ENCODE measurements around the gene ZNF100.
A peak's percentile ranks its signal among the peaks of the same experiment; 100 is the strongest.

Gene ZNF100

DNA sequence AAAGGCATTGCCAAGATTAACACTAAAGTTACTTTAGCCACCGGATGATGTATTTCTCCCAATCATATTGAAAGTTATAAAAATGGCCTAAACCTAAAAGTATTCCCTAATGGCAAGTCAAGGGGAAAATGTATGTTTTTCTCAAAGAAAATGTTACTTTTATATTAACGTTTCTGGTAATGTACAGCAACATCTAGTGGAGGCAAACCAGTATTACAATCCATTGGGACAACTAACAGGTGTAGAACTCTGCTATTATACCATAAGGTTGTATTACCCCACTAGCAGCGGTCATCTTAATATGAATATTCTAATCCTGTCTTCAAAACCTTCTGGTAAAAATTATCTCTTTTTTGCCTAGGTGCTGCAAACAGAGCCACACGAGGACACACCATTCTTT is 69.2 kb downstream of the ZNF100 start:
- H4K8ac ChIP-seq (ENCODE audit: low read length), result no peak overlapping the region
- no peak overlapping the region for H3K4me3 ChIP-seq (ENCODE audit: insufficient read depth in 1 of 2, low read depth in 1 of 2, low read length in 2 of 2)
- no peaks in the 10 kb centered on the region for H3K79me1 ChIP-seq (replicated peaks; ENCODE audit: low read length, poor library complexity, severe bottlenecking)
- no peak overlapping the region for H3K18ac ChIP-seq (ENCODE audit: low read depth in 1 of 2, low read length in 2 of 2)
- H3K4ac ChIP-seq (ENCODE audit: low read depth in 1 of 2, low read length in 2 of 2), result no peak overlapping the region
- H3K4me1 ChIP-seq (ENCODE audit: control insufficient read depth, insufficient read depth, low read depth, low read length), result no peaks in the 10 kb centered on the region
- no peak overlapping the region for H2AFZ ChIP-seq (ENCODE audit: low read depth, low read length)
- no peak overlapping the region for H3K4me2 ChIP-seq (ENCODE audit: low read length, poor library complexity, severe bottlenecking)
- no peak overlapping the region for H4K91ac ChIP-seq (ENCODE audit: low read length)
- H2BK120ac ChIP-seq (ENCODE audit: low read depth, low read length), result no peak overlapping the region
- H2AK5ac ChIP-seq (ENCODE audit: low read length, severe bottlenecking), result no peak overlapping the region
- no peak overlapping the region for H3K9ac ChIP-seq (ENCODE audit: low read length)
- no peak overlapping the region for H2BK12ac ChIP-seq (ENCODE audit: low read length in 2 of 2)
- peaks cover 13% of the 10 kb centered on the region for H3K9me3 ChIP-seq (ENCODE audit: control insufficient read depth, low read length)
- H3K14ac ChIP-seq (ENCODE audit: low read length in 2 of 2), result no peak overlapping the region
- H2BK15ac ChIP-seq (ENCODE audit: low read depth, poor library complexity, severe bottlenecking), result no peak overlapping the region
- H2BK5ac ChIP-seq (ENCODE audit: low read depth, low read length, poor library complexity, severe bottlenecking), result no peak overlapping the region
- H3K27ac ChIP-seq (ENCODE audit: low read length, poor library complexity, severe bottlenecking), result no peak overlapping the region
- no peaks in the 10 kb centered on the region for H3K36me3 ChIP-seq (ENCODE audit: control insufficient read depth in 1 of 2, insufficient read depth in 2 of 2, low read depth in 1 of 2, low read length in 2 of 2)
- WGBS, result 20% methylated on average over 2 of the region's 4 CpGs
- no peak overlapping the region for H3K23ac ChIP-seq (ENCODE audit: low read length in 2 of 2)
- peak; percentile 1 for DNase-seq
- no peaks in the 10 kb centered on the region for H3K27me3 ChIP-seq (ENCODE audit: control insufficient read depth in 1 of 2, insufficient read depth in 1 of 2, low read length in 2 of 2)

GRCh38 chr19:21697698-21698097 is 69.7 kb downstream of the ZNF100 start:
- Histone ChIP-seq H2BK12ac (ENCODE audit: low read length in 2 of 2) (no peak overlapping the region), H4K91ac (ENCODE audit: low read length) (no peak overlapping the region), H3K23ac (ENCODE audit: low read length in 2 of 2) (no peak overlapping the region), H3K79me1 (replicated peaks; ENCODE audit: low read length, poor library complexity, severe bottlenecking) (no peaks in the 10 kb centered on the region), H4K8ac (ENCODE audit: low read length) (no peak overlapping the region), H3K27ac (ENCODE audit: low read length, poor library complexity, severe bottlenecking) (no peak overlapping the region), H3K36me3 (ENCODE audit: control insufficient read depth in 1 of 2, insufficient read depth in 2 of 2, low read depth in 1 of 2, low read length in 2 of 2) (no peaks in the 10 kb centered on the region), H3K9me3 (ENCODE audit: control insufficient read depth, low read length) (peaks cover 18% of the 10 kb centered on the region), H3K9ac (ENCODE audit: low read length) (no peak overlapping the region), H2BK15ac (ENCODE audit: low read depth, poor library complexity, severe bottlenecking) (no peak overlapping the region), H2AK5ac (ENCODE audit: low read length, severe bottlenecking) (no peak overlapping the region), H2BK5ac (ENCODE audit: low read depth, low read length, poor library complexity, severe bottlenecking) (no peak overlapping the region), H2AFZ (ENCODE audit: low read depth, low read length) (no peak overlapping the region), H3K4ac (ENCODE audit: low read depth in 1 of 2, low read length in 2 of 2) (no peak overlapping the region), H3K4me3 (ENCODE audit: insufficient read depth in 1 of 2, low read depth in 1 of 2, low read length in 2 of 2) (no peak overlapping the region), H2BK120ac (ENCODE audit: low read depth, low read length) (no peak overlapping the region), H3K27me3 (ENCODE audit: control insufficient read depth in 1 of 2, insufficient read depth in 1 of 2, low read length in 2 of 2) (no peaks in the 10 kb centered on the region), H3K14ac (ENCODE audit: low read length in 2 of 2) (no peak overlapping the region), H3K18ac (ENCODE audit: low read depth in 1 of 2, low read length in 2 of 2) (no peak overlapping the region), H3K4me2 (ENCODE audit: low read length, poor library complexity, severe bottlenecking) (no peak overlapping the region), H3K4me1 (ENCODE audit: control insufficient read depth, insufficient read depth, low read depth, low read length) (no peaks in the 10 kb centered on the region)
- 40% methylated on average over 3 of the region's 3 CpGs for WGBS
- DNase-seq, result no peak

DNA sequence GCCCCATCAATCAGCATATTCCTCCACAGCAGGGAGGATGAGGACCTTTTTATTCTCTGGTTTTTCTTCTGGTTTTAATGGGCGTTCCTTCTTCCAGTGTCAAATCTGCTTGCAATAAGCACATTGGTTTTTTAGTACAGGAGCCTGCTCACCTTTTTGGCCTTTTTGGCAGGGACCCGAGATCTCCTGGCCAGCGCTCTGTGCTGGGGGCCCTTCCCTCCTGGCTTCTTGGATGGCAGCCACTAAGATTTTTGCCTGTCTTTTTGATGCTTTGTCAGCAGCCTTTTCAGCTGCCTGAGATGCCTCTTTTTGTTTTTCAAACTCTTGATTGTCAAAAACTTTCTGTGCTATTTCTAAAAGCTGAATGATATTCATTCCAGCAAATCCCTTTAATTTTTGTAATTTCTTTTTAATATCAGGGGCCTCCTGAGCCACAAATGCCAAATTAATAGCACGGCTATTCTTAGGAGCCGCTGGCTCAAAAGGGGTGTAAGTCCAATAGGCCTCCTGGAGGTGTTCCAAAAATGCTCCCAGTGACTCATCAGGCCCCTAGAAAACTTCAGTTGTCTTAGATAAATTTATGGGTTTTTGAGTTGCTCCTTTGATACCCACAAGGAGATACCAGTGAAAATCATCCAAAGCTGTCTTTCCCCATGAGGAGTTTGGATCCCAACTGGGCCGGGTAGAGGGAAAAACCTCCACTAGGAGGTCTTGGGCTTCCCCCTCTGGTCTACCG is 73.0 kb downstream of the ZNF100 start:
- no peaks in the 10 kb centered on the region for H3K4me1 ChIP-seq (ENCODE audit: control insufficient read depth, insufficient read depth, low read depth, low read length)
- H3K4ac ChIP-seq (ENCODE audit: low read depth in 1 of 2, low read length in 2 of 2), result no peak overlapping the region
- no peak overlapping the region for H2AK5ac ChIP-seq (ENCODE audit: low read length, severe bottlenecking)
- H3K79me1 ChIP-seq (replicated peaks; ENCODE audit: low read length, poor library complexity, severe bottlenecking), result no peaks in the 10 kb centered on the region
- no peak overlapping the region for H2BK5ac ChIP-seq (ENCODE audit: low read depth, low read length, poor library complexity, severe bottlenecking)
- no peak overlapping the region for H3K4me3 ChIP-seq (ENCODE audit: insufficient read depth in 1 of 2, low read depth in 1 of 2, low read length in 2 of 2)
- no peak overlapping the region for H2BK120ac ChIP-seq (ENCODE audit: low read depth, low read length)
- peaks cover 26% of the 10 kb centered on the region for H3K9me3 ChIP-seq (ENCODE audit: control insufficient read depth, low read length)
- H3K27ac ChIP-seq (ENCODE audit: low read length, poor library complexity, severe bottlenecking), result no peak overlapping the region
- H3K18ac ChIP-seq (ENCODE audit: low read depth in 1 of 2, low read length in 2 of 2), result no peak overlapping the region
- no peaks in the 10 kb centered on the region for H3K36me3 ChIP-seq (ENCODE audit: control insufficient read depth in 1 of 2, insufficient read depth in 2 of 2, low read depth in 1 of 2, low read length in 2 of 2)
- no peak overlapping the region for H2BK15ac ChIP-seq (ENCODE audit: low read depth, poor library complexity, severe bottlenecking)
- H3K9ac ChIP-seq (ENCODE audit: low read length), result no peak overlapping the region
- DNase-seq, result no peak
- no peak overlapping the region for H4K8ac ChIP-seq (ENCODE audit: low read length)
- H2AFZ ChIP-seq (ENCODE audit: low read depth, low read length), result no peak overlapping the region
- H2BK12ac ChIP-seq (ENCODE audit: low read length in 2 of 2), result no peak overlapping the region
- no peaks in the 10 kb centered on the region for H3K27me3 ChIP-seq (ENCODE audit: control insufficient read depth in 1 of 2, insufficient read depth in 1 of 2, low read length in 2 of 2)
- H3K4me2 ChIP-seq (ENCODE audit: low read length, poor library complexity, severe bottlenecking), result no peak overlapping the region
- WGBS, result 81% methylated on average over 6 of the region's 7 CpGs
- H3K14ac ChIP-seq (ENCODE audit: low read length in 2 of 2), result no peak overlapping the region
- no peak overlapping the region for H4K91ac ChIP-seq (ENCODE audit: low read length)
- H3K23ac ChIP-seq (ENCODE audit: low read length in 2 of 2), result no peak overlapping the region

DNA sequence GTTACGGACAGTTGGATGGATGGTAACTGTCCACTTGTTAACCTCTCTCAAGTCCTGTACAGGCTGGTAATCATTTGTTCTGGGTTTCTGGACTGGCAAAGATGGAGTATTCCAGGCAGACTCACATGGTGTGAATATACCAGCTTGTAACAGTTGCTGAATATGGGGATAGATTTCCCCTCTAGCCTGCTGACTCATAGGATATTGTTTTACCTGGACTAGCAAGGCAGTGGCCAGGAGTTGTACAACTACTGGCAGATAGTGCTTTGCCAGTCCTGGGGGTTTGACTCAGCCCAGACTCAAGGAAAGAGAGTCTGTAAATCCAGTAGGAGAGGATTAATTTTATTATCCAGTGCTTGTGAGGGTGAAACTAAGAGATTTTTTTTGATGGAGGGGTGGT is 74.0 kb downstream of the ZNF100 start:
- no peak overlapping the region for H4K91ac ChIP-seq (ENCODE audit: low read length)
- H3K4me3 ChIP-seq (ENCODE audit: insufficient read depth in 1 of 2, low read depth in 1 of 2, low read length in 2 of 2), result no peak overlapping the region
- H3K4me2 ChIP-seq (ENCODE audit: low read length, poor library complexity, severe bottlenecking), result no peak overlapping the region
- no peak overlapping the region for H4K8ac ChIP-seq (ENCODE audit: low read length)
- no peak for DNase-seq
- no peak overlapping the region for H3K14ac ChIP-seq (ENCODE audit: low read length in 2 of 2)
- no peak overlapping the region for H3K27ac ChIP-seq (ENCODE audit: low read length, poor library complexity, severe bottlenecking)
- H2BK15ac ChIP-seq (ENCODE audit: low read depth, poor library complexity, severe bottlenecking), result no peak overlapping the region
- no peaks in the 10 kb centered on the region for H3K4me1 ChIP-seq (ENCODE audit: control insufficient read depth, insufficient read depth, low read depth, low read length)
- H3K9me3 ChIP-seq (ENCODE audit: control insufficient read depth, low read length), result peaks cover 31% of the 10 kb centered on the region
- no peak overlapping the region for H2BK5ac ChIP-seq (ENCODE audit: low read depth, low read length, poor library complexity, severe bottlenecking)
- no peaks in the 10 kb centered on the region for H3K36me3 ChIP-seq (ENCODE audit: control insufficient read depth in 1 of 2, insufficient read depth in 2 of 2, low read depth in 1 of 2, low read length in 2 of 2)
- H3K23ac ChIP-seq (ENCODE audit: low read length in 2 of 2), result no peak overlapping the region
- H3K4ac ChIP-seq (ENCODE audit: low read depth in 1 of 2, low read length in 2 of 2), result no peak overlapping the region
- no peak overlapping the region for H3K18ac ChIP-seq (ENCODE audit: low read depth in 1 of 2, low read length in 2 of 2)
- no peak overlapping the region for H2BK120ac ChIP-seq (ENCODE audit: low read depth, low read length)
- H3K79me1 ChIP-seq (replicated peaks; ENCODE audit: low read length, poor library complexity, severe bottlenecking), result no peaks in the 10 kb centered on the region
- H2AFZ ChIP-seq (ENCODE audit: low read depth, low read length), result no peak overlapping the region
- no peak overlapping the region for H2BK12ac ChIP-seq (ENCODE audit: low read length in 2 of 2)
- no peak overlapping the region for H2AK5ac ChIP-seq (ENCODE audit: low read length, severe bottlenecking)
- no peak overlapping the region for H3K9ac ChIP-seq (ENCODE audit: low read length)
- WGBS, result 89% methylated on average over 1 of the region's 1 CpG
- no peaks in the 10 kb centered on the region for H3K27me3 ChIP-seq (ENCODE audit: control insufficient read depth in 1 of 2, insufficient read depth in 1 of 2, low read length in 2 of 2)

All from mesenchymal stem cell (in vitro differentiated cells and primary cell).